Fibroblast of the conjunctiva (primary cell): ENCODE measurements around the gene SHC2.
"Not testable (repeated sequence)": the region's sequence is repeated elsewhere in the genome, so short reads cannot be mapped to it uniquely, and the experiment has no call there.

Experiments
- DNase-seq: peaks from one replicate; pipeline ENCODE4 v3.0.0-alpha.2; 2010; ENCODE audit warnings: low read depth

The SHC2 gene

GRCh38 chr19:468587-469256 lies 7.9 kb upstream of the SHC2 start:
- DNase-seq: no peak

GRCh38 chr19:467554-467953 lies 6.7 kb upstream of the SHC2 start:
- DNase-seq: no peak

GRCh38 chr19:465056-465816 lies 4.4 kb upstream of the SHC2 start:
- DNase-seq: no peak

- DNase-seq: no peak
These were observed 3.3 kb upstream of the SHC2 start for GRCh38 chr19:464208-464545.

- DNase-seq: no peak
These were observed 2.8 kb upstream of the SHC2 start for GRCh38 chr19:463483-464207.

GRCh38 chr19:461721-462551 lies 1.1 kb upstream of the SHC2 start:
- DNase-seq: no peak

GRCh38 chr19:459724-460511 lies 915 bp downstream of the SHC2 start:
- DNase-seq: no peak

GRCh38 chr19:458091-459042 lies 2.5 kb downstream of the SHC2 start:
- no peak for DNase-seq

GRCh38 chr19:457636-458035 lies 3.2 kb downstream of the SHC2 start:
- no peak for DNase-seq

- no peak for DNase-seq
These were observed 4.2 kb downstream of the SHC2 start for GRCh38 chr19:456547-457110.

GRCh38 chr19:455851-456546 lies 4.8 kb downstream of the SHC2 start:
- no peak for DNase-seq

- DNase-seq: no peak
These were observed 5.7 kb downstream of the SHC2 start for GRCh38 chr19:455031-455705.

GRCh38 chr19:453606-454005 lies 7.2 kb downstream of the SHC2 start:
- no peak for DNase-seq

- DNase-seq: no peak
These were observed 8.0 kb downstream of the SHC2 start for GRCh38 chr19:452829-453228.

- DNase-seq: not testable (repeated sequence)
These were observed 9.8 kb downstream of the SHC2 start for GRCh38 chr19:450912-451481.

GRCh38 chr19:449916-450315 lies 10.9 kb downstream of the SHC2 start:
- DNase-seq: no peak

- DNase-seq: no peak
These were observed 12.8 kb downstream of the SHC2 start for GRCh38 chr19:447816-448560.

- DNase-seq: no peak
These were observed 13.8 kb downstream of the SHC2 start for GRCh38 chr19:447064-447426.
